NCI-H748 (cell line): ENCODE data around the gene DOCK6.

ENCODE experiments used
- DNase-seq: peaks from one replicate; lab custom pipeline; 2025; ENCODE audit not compliant: unreplicated experiment; lab: John Stamatoyannopoulos, UW

DOCK6 gene

GRCh38 chr19:11279505-11280236, 17.3 kb upstream of the DOCK6 start:
- peak; percentile 5 for DNase-seq

- no peak for DNase-seq
Observed at GRCh38 chr19:11278670-11279069, 16.3 kb upstream of the DOCK6 start.

GRCh38 chr19:11274533-11275086, 12.3 kb upstream of the DOCK6 start:
- no peak for DNase-seq

- no peak for DNase-seq
Observed at GRCh38 chr19:11273989-11274388, 11.7 kb upstream of the DOCK6 start.

- no peak for DNase-seq
Observed at GRCh38 chr19:11273296-11273695, 11.0 kb upstream of the DOCK6 start.

- DNase-seq = no peak
Observed at GRCh38 chr19:11269408-11269807, 7.1 kb upstream of the DOCK6 start.

- DNase-seq = no peak
Observed at GRCh38 chr19:11268783-11269267, 6.5 kb upstream of the DOCK6 start.

- DNase-seq = no peak
Observed at GRCh38 chr19:11267316-11268085, 5.2 kb upstream of the DOCK6 start.

GRCh38 chr19:11265785-11266236, 3.5 kb upstream of the DOCK6 start:
- peak; percentile 75 for DNase-seq

- DNase-seq = no peak
Observed at GRCh38 chr19:11265177-11265784, 3.0 kb upstream of the DOCK6 start.

GRCh38 chr19:11264452-11265176, 2.3 kb upstream of the DOCK6 start:
- peak; percentile 28 for DNase-seq

GRCh38 chr19:11263726-11264125, 1.4 kb upstream of the DOCK6 start:
- DNase-seq = no peak

- no peak for DNase-seq
Observed at GRCh38 chr19:11261431-11261970, 823 bp downstream of the DOCK6 start.

- DNase-seq = no peak
Observed at GRCh38 chr19:11260996-11261395, 1.3 kb downstream of the DOCK6 start.

GRCh38 chr19:11257846-11258380, 4.4 kb downstream of the DOCK6 start:
- no peak for DNase-seq

- DNase-seq = no peak
Observed at GRCh38 chr19:11256189-11256588, 6.1 kb downstream of the DOCK6 start.

- no peak for DNase-seq
Observed at GRCh38 chr19:11254666-11255065, 7.7 kb downstream of the DOCK6 start.

GRCh38 chr19:11252665-11253355, 9.5 kb downstream of the DOCK6 start:
- no peak for DNase-seq

GRCh38 chr19:11251650-11252314, 10.5 kb downstream of the DOCK6 start:
- no peak for DNase-seq
